ENCODE data around the gene SH2D6. TPM values are rescaled to one million over a fixed set of nuclear protein-coding genes. Genes with fewer than 3 reads are reported as not detected.

Gene SH2D6
- total and polyA plus RNA-seq, 2 donors, result 0.37 TPM; not detected in 1

Small RNAs within 50 kb of the gene (small RNA-seq; reads per million reads assigned to genes)
- not detected for gene AC062037.2
- not detected for gene RF00019
- gene RN7SL251P, result not detected

Other genes starting within 250 kb of the SH2D6 start
- gene TGOLN2, start 90.7 kb upstream of the SH2D6 start, total RNA-seq, result 58.7 TPM
- 81.0 TPM for gene TGOLN2, start 90.7 kb upstream of the SH2D6 start, polyA plus RNA-seq
- gene RETSAT, start 64.2 kb upstream of the SH2D6 start, total RNA-seq, result 22.5 TPM
- gene RETSAT, start 64.2 kb upstream of the SH2D6 start, polyA plus RNA-seq, result 34.4 TPM
- gene ELMOD3, start 63.9 kb upstream of the SH2D6 start, total RNA-seq, result 19.4 TPM
- gene ELMOD3, start 63.9 kb upstream of the SH2D6 start, polyA plus RNA-seq, result 21.0 TPM
- gene CAPG, start 8.3 kb upstream of the SH2D6 start, total RNA-seq, result 89.3 TPM
- 76.0 TPM for gene CAPG, start 8.3 kb upstream of the SH2D6 start, polyA plus RNA-seq
- 94.8 TPM for gene MAT2A, start 120.5 kb downstream of the SH2D6 start, total RNA-seq
- gene MAT2A, start 120.5 kb downstream of the SH2D6 start, polyA plus RNA-seq, result 242 TPM
- 42.3 TPM for gene GGCX, start 142.8 kb downstream of the SH2D6 start, total RNA-seq
- gene GGCX, start 142.8 kb downstream of the SH2D6 start, polyA plus RNA-seq, result 26.4 TPM
- gene VAMP8, start 158.9 kb downstream of the SH2D6 start, total RNA-seq, result 14.8 TPM
- gene VAMP8, start 158.9 kb downstream of the SH2D6 start, polyA plus RNA-seq, result 89.9 TPM
- 8.0 TPM for gene VAMP5, start 165.7 kb downstream of the SH2D6 start, total RNA-seq
- 157 TPM for gene VAMP5, start 165.7 kb downstream of the SH2D6 start, polyA plus RNA-seq
- gene RNF181, start 177.0 kb downstream of the SH2D6 start, total RNA-seq, result 71.6 TPM
- gene RNF181, start 177.0 kb downstream of the SH2D6 start, polyA plus RNA-seq, result 183 TPM
- gene TMEM150A, start 184.0 kb downstream of the SH2D6 start, total RNA-seq, result 6.3 TPM
- gene TMEM150A, start 184.0 kb downstream of the SH2D6 start, polyA plus RNA-seq, result 39.0 TPM
- gene C2orf68, start 193.4 kb downstream of the SH2D6 start, total RNA-seq, result 40.8 TPM
- 20.0 TPM for gene C2orf68, start 193.4 kb downstream of the SH2D6 start, polyA plus RNA-seq
- gene USP39, start 197.5 kb downstream of the SH2D6 start, total RNA-seq, result 32.1 TPM
- gene USP39, start 197.5 kb downstream of the SH2D6 start, polyA plus RNA-seq, result 51.7 TPM
- not detected for gene SFTPB, start 249.5 kb downstream of the SH2D6 start, total RNA-seq
- gene SFTPB, start 249.5 kb downstream of the SH2D6 start, polyA plus RNA-seq, result not detected

Measured in urinary bladder (tissue), 2 donors.